ENCODE measurements around the gene ACE2. TPM values are rescaled to one million over a fixed set of nuclear protein-coding genes. Genes with fewer than 3 reads are reported as not detected.

ACE2 gene
- total and polyA plus RNA-seq, 9 of the 15 experiments (the other 6 are each of a cell fraction or from before 2014, with no cell fraction given): 0.03 to 0.09 (median 0.07) TPM; not detected in 6

DNA sequence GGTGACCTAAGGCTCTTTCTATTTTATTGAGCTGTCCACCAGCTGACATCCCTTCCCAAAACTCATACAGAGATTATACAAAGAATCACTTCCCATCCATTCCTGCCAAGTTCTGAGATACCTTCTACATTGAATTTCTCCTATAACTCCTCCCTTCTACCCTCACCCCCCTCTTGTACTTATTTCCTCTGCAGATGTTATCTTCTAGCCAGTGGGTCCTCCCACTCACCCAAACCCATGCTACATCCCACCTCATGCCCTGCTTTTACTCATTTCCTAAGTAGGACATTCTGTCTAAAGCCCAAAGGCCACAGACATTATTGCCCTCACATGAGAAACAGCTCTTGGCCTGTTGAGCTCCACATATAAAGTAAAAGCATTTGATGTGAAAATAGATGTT lies 71.6 kb downstream of the ACE2 start:
- intact Hi-C loops (cut with micrococcal nuclease): no loop called here
- CTCF ChIA-PET (ENCODE audit: low intra/inter-chr PET ratio): no interaction called here

More for the DNA sequence above, 71.6 kb downstream of the ACE2 start:
- no peak overlapping the region for H3K4me2 ChIP-seq (ENCODE audit: insufficient read depth, low read length)
- TF ChIP-seq EGR1 (conservative IDR thresholded peaks at IDR 0.05) (peak; percentile 15; the same call in 1 of the 2 replicates), BDP1 (IDR thresholded peaks at IDR 0.05; ENCODE audit: insufficient read depth, insufficient read length) (no peak), ESRRA (IDR thresholded peaks at IDR 0.05; ENCODE audit: borderline replicate concordance, low read depth) (peak; percentile 58; the same call in 1 of the 2 replicates), MTA3 (IDR thresholded peaks at IDR 0.05; ENCODE audit: borderline replicate concordance) (no peak), HDAC1 (IDR thresholded peaks at IDR 0.05) (no peak), EWSR1 (IDR thresholded peaks at IDR 0.05; ENCODE audit: borderline replicate concordance, low read depth, partially characterized antibody) (no peak)
- TF ChIP-seq, protein P1, sequence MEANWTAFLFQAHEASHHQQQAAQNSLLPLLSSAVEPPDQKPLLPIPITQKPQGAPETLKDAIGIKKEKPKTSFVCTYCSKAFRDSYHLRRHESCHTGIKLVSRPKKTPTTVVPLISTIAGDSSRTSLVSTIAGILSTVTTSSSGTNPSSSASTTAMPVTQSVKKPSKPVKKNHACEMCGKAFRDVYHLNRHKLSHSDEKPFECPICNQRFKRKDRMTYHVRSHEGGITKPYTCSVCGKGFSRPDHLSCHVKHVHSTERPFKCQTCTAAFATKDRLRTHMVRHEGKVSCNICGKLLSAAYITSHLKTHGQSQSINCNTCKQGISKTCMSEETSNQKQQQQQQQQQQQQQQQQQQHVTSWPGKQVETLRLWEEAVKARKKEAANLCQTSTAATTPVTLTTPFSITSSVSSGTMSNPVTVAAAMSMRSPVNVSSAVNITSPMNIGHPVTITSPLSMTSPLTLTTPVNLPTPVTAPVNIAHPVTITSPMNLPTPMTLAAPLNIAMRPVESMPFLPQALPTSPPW (CRISPR knock-in tag; IDR thresholded peaks at IDR 0.05): peak; percentile 42; the same call in 1 of the 2 replicates
- TF ChIP-seq, protein P2, sequence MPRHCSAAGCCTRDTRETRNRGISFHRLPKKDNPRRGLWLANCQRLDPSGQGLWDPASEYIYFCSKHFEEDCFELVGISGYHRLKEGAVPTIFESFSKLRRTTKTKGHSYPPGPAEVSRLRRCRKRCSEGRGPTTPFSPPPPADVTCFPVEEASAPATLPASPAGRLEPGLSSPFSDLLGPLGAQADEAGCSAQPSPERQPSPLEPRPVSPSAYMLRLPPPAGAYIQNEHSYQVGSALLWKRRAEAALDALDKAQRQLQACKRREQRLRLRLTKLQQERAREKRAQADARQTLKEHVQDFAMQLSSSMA (CRISPR knock-in tag; IDR thresholded peaks at IDR 0.05): no peak
- FAIRE-seq (no peak), ATAC-seq (no peak; the same call in 2 of the 3 replicates), DNase-seq (ENCODE audit: extremely low read depth in 1 of 4, low spot score in 3 of 4) (no peak)
- H3K79me2 ChIP-seq (ENCODE audit: control insufficient read depth, insufficient read depth, low read length): no peaks in the 10 kb centered on the region
- POLR2A ChIA-PET: interaction anchor here (0.6 to 1.4 kb wide), 4 partner anchors 9 to 631 kb away, joined by 3 to 8 read pairs (median 4); no protein-coding TSS in a partner anchor
- no peaks in the 10 kb centered on the region for H3K9me3 ChIP-seq (replicated peaks; ENCODE audit: control insufficient read depth, insufficient read depth, low read depth, low read length)
- in situ Hi-C loops (cut with MboI): no loop called here
- peak overlapping the region; percentile 95; the same call in 1 of the 2 replicates for H2AFZ ChIP-seq (ENCODE audit: low read depth, low read length)
- H3K9me1 ChIP-seq (ENCODE audit: control insufficient read depth, insufficient read depth, low read length): no peaks in the 10 kb centered on the region
- H3K27ac ChIP-seq (ENCODE audit: extremely low read depth, low read depth, low read length): no peak overlapping the region; the same call in 2 of the 3 replicates
- BruUV-seq (replicated peaks): no TSS peak
- H4K20me1 ChIP-seq (replicated peaks; ENCODE audit: control insufficient read depth, insufficient read depth, low read length): no peaks in the 10 kb centered on the region
- H3K4me1 ChIP-seq (replicated peaks in 1 of 2; ENCODE audit: control insufficient read depth in 2 of 2, insufficient read depth in 2 of 2, low read length in 2 of 2): peaks cover 12 to 16% of the 10 kb centered on the region in 2 experiments; a peak in 4 of 5 replicates
- no peaks in the 10 kb centered on the region for H3K36me3 ChIP-seq (ENCODE audit: control insufficient read depth, insufficient read depth, low read length)
- H3K27me3 ChIP-seq (ENCODE audit: control insufficient read depth in 2 of 2, insufficient read depth in 2 of 2, low read length in 2 of 2): no peaks in the 10 kb centered on the region
- H3K4me3 ChIP-seq: no peak overlapping the region
- no peak overlapping the region for H3K9ac ChIP-seq (ENCODE audit: insufficient read depth in 1 of 2, low read depth in 2 of 2, low read length in 2 of 2)
